ENCODE results near the gene TCP1.

DNA sequence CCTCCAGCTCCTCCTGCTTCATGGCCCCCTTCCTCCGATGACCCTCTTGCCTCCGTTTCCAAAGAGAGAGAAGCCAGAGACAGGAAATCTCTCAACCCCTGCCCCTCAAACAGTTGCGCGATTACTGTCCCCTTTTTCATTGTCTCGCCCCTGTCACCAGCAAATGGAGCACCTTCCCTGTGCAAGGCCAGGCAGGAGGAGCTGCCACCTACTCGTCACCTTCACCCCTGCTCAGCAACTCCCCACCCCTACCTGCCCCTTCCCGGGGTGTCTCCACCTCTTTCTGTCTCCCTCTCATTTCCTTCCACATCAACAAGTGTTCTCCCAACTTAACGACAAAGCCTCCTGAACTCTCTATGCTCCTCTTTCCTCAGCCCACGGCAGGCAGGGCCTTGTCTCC is 24.4 kb upstream of the TCP1 start:
- TF ChIP-seq TEAD4 (IDR thresholded peaks at IDR 0.05; ENCODE audit: low read length) (no peak), TEAD4 (CRISPR knock-in tag; IDR thresholded peaks at IDR 0.05; ENCODE audit: borderline replicate concordance) (no peak), LEF1 (IDR thresholded peaks at IDR 0.05) (no peak), SP1 (CRISPR knock-in tag; IDR thresholded peaks at IDR 0.05) (no peak), PRMT5 (CRISPR knock-in tag; IDR thresholded peaks at IDR 0.05) (no peak), KLF1 (tag; IDR thresholded peaks at IDR 0.05) (no peak), CTCF (IDR thresholded peaks at IDR 0.05 in 2 of 3, conservative IDR thresholded peaks at IDR 0.05 in 1 of 3; ENCODE audit: insufficient read depth in 2 of 3, low read depth in 1 of 3, low read length in 3 of 3) (no peak), NFATC3 (IDR thresholded peaks at IDR 0.05) (no peak)
- TF ChIP-seq, protein P1, sequence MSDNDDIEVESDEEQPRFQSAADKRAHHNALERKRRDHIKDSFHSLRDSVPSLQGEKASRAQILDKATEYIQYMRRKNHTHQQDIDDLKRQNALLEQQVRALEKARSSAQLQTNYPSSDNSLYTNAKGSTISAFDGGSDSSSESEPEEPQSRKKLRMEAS (CRISPR knock-in tag; IDR thresholded peaks at IDR 0.05), result no peak

Data from K562 (cell line).